ENCODE data around the gene SUN5. TPM values are rescaled to one million over a fixed set of nuclear protein-coding genes. Genes with fewer than 3 reads are reported as not detected.

SUN5 gene
- total RNA-seq, 4 donors from 2014 or later: not detected

DNA sequence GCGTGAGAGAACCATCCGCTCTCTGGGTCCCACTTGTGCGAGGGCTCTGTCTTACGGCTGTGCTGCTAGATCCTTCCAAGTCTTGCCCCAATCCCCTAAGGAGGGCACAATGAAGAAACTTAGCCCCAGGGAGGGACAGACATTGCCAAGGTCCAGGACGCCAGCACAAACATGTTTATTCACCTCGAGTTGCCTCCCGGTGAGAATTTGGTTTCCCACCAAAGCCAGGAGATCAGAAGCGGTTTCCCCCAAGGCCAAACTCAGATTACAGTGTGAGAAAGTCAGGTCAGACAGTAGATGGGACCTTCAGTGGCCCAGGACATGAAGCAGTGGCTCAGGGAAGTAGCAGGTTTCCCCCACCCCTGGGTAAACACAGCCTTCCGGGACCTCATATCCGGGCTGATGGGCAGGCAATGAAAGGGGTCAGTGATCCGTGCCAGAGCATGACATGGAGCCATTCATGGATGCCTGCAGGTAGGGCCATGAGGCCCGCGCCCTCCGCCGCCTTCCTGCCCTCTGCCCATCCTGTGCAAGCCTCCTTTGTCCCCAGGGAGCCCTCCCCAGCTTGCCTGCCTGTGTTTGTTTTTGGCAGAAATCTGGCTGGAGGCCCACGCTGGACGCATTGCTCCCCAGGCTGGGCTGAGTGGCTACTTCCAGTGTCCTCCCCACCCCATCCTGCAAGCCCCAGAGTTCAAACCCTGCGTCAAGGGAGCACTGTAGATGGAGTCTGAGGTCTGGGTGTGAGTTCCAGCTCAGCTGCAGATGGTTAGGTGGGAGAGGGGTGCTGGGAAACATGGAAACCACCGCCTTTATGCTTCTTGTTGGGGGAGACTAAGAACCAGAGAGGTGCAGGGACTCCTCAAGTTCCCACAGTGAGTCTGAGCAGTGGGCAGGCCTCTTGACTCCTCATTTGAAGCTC lies 5.2 kb upstream of the SUN5 start:
- no peak for DNase-seq
- intact Hi-C loops (cut with DNase I; ENCODE audit: low total_unique reads): no loop called here
- Histone ChIP-seq H3K27me3 (no peaks in the 10 kb centered on the region), H3K4me3 (no peak overlapping the region), H3K4me1 (no peaks in the 10 kb centered on the region), H3K36me3 (no peaks in the 10 kb centered on the region), H3K9me3 (no peaks in the 10 kb centered on the region), H3K27ac (no peak overlapping the region)
- TF ChIP-seq, protein P1, sequence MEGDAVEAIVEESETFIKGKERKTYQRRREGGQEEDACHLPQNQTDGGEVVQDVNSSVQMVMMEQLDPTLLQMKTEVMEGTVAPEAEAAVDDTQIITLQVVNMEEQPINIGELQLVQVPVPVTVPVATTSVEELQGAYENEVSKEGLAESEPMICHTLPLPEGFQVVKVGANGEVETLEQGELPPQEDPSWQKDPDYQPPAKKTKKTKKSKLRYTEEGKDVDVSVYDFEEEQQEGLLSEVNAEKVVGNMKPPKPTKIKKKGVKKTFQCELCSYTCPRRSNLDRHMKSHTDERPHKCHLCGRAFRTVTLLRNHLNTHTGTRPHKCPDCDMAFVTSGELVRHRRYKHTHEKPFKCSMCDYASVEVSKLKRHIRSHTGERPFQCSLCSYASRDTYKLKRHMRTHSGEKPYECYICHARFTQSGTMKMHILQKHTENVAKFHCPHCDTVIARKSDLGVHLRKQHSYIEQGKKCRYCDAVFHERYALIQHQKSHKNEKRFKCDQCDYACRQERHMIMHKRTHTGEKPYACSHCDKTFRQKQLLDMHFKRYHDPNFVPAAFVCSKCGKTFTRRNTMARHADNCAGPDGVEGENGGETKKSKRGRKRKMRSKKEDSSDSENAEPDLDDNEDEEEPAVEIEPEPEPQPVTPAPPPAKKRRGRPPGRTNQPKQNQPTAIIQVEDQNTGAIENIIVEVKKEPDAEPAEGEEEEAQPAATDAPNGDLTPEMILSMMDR (IDR thresholded peaks at IDR 0.05): no peak
- TF ChIP-seq EP300 (IDR thresholded peaks at IDR 0.05; ENCODE audit: low read depth): no peak
- TF ChIP-seq POLR2A (IDR thresholded peaks at IDR 0.05): no peak
- TF ChIP-seq POLR2AphosphoS5 (IDR thresholded peaks at IDR 0.05): no peak
- 56 to 59% methylated on average over 4 to 18 of the region's 19 CpGs for WGBS, 2 donors (ENCODE audit: low coverage in 1 of 2)
- in situ Hi-C loops (cut with MboI; ENCODE audit: low pct_ligation_motif_present in 1 of 4, low pct_unique_long_range_greater_than_20kb in 1 of 4, low sequenced_read_pairs in 3 of 4): no loop called here

DNA sequence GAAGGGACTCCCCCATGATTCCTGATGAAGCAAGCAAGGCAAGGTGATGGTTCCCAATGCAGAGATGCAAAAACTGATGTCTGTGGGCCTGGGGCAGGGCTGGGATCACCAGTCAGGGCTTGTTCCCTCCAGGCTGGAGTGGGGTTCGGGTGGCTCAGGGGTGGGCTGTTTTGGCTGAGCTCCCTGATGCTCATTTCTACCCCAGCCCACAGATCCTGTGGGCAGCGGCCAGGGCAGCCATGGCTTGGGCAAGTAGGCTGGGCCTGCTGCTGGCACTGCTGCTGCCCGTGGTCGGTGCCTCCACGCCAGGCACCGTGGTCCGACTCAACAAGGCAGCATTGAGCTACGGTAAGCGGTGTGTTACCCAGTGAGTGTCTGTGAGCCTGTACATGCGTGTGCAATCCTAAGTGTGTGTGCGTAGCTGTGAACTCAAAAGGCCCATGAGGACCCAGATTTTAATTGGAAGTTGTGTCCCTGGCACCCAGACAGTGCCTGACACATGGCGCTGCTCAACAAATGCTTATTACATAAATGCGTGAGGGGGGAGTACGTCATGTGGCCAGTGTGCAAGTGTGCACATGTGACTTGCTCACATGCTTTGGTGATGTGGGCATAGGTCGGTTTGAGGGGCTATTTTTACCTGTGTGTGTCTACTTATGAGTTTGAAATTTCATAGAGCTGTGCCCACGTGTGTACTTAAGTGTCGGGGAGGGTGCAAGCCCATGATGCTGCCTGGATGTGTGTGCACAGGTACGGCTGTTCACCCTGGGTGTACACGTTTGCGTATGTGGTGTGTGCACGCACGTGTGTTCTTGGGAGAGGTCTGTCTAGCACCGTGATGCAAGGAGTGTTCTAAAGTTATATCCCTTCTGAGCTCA lies 4.3 kb upstream of the SUN5 start:
- in situ Hi-C loops (cut with MboI; ENCODE audit: low pct_ligation_motif_present in 1 of 4, low pct_unique_long_range_greater_than_20kb in 1 of 4, low sequenced_read_pairs in 3 of 4) (no loop called here), intact Hi-C loops (cut with DNase I; ENCODE audit: low total_unique reads) (no loop called here)
- WGBS, 2 donors (ENCODE audit: low coverage in 1 of 2): 85% methylated on average over 23 of the region's 23 CpGs; no CpG with 5 or more reads in 1 of the 2 donors
- Histone ChIP-seq H3K36me3 (no peaks in the 10 kb centered on the region), H3K4me1 (no peaks in the 10 kb centered on the region), H3K27ac (no peak overlapping the region), H3K4me3 (no peak overlapping the region), H3K9me3 (no peaks in the 10 kb centered on the region), H3K27me3 (no peaks in the 10 kb centered on the region)
- DNase-seq: no peak
- TF ChIP-seq, protein P1 (IDR thresholded peaks at IDR 0.05): no peak
- no peak for TF ChIP-seq POLR2A (IDR thresholded peaks at IDR 0.05)
- no peak for TF ChIP-seq POLR2AphosphoS5 (IDR thresholded peaks at IDR 0.05)
- TF ChIP-seq EP300 (IDR thresholded peaks at IDR 0.05; ENCODE audit: low read depth): no peak

DNA sequence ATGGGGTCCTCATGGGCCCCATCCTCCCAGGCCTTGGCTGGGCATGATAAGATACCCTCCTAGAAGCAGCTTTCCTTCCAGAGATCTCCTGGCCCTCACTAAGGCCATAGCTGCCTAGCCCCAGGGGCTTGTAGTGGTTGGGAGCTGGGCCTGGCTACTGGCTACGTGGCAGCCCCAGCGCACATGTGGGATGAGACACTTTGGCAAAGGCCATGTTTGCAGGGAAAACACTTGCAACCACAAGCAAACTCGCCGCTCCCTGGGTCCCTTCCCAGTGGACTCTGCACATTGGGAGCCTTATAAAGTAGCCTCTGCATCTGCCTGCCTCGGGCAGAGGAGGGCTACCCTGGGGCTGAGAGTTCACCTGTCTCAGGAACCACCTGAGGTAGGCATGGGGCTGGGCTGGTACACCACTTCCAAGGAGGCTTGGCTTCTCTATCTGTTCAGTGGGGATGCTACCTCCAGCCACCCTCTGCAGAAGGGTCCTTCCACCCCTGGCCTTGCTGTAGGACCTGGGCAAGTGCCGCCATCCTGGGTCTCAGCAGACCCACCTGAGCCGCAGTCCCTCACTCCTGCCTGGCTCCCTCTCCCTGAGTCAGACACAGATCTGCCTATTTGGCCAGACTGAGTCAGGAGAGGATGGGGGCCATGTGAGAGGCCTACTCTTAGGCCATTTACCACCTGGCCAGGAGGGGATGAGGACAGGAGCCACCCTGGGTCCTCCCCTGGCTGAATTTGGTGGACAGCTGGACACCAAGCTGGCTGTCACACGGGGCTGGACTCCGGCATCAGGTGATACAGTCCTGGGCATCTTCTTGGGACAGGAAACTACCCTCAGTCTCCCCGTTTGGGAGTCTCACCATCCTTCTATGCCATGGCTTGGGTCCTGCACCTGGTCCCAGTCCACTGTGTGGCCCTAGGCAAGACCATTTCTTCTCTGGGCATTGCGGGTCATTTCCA lies 3.4 kb upstream of the SUN5 start, which contains the start of gene BPIFB2:
TSS of gene BPIFB2 (plus strand) at position 329 of the 960 bp plus-strand sequence. CDS start 871 bp downstream, outside the sequence.
- H3K4me1 ChIP-seq: no peaks in the 10 kb centered on the region
- in situ Hi-C loops (cut with MboI; ENCODE audit: low pct_ligation_motif_present in 1 of 4, low pct_unique_long_range_greater_than_20kb in 1 of 4, low sequenced_read_pairs in 3 of 4): no loop called here
- H3K36me3 ChIP-seq: no peaks in the 10 kb centered on the region
- TF ChIP-seq, protein P1 (IDR thresholded peaks at IDR 0.05): no peak
- no peak for TF ChIP-seq POLR2AphosphoS5 (IDR thresholded peaks at IDR 0.05)
- no peak for TF ChIP-seq POLR2A (IDR thresholded peaks at IDR 0.05)
- TF ChIP-seq EP300 (IDR thresholded peaks at IDR 0.05; ENCODE audit: low read depth): no peak
- 84% methylated on average over 11 of the region's 11 CpGs; no CpG with 5 or more reads in 1 of the 2 donors for WGBS, 2 donors (ENCODE audit: low coverage in 1 of 2)
- no peaks in the 10 kb centered on the region for H3K9me3 ChIP-seq
- no peak within 1 kb of the TSS for H3K27ac ChIP-seq
- intact Hi-C loops (cut with DNase I; ENCODE audit: low total_unique reads): no loop called here
- H3K27me3 ChIP-seq: no peaks in the 10 kb centered on the region
- H3K4me3 ChIP-seq: no peak within 1 kb of the TSS
- DNase-seq: no peak
